Measurements from ENCODE around the gene TAF4. TPM values are rescaled to one million over a fixed set of nuclear protein-coding genes. Genes with fewer than 3 reads are reported as not detected.
A peak's percentile ranks its signal among the peaks of the same experiment; 100 is the strongest.

TAF4 gene
- total and polyA plus RNA-seq, 2 of the 13 experiments (the other 11 are each of a cell fraction or from before 2014, with no cell fraction given): 5.9 to 12.0 TPM

- TF ChIP-seq MTA1 (CRISPR knock-in tag; IDR thresholded peaks at IDR 0.05; ENCODE audit: borderline replicate concordance): peak; percentile 95
- no peak for TF ChIP-seq ZFP36 (IDR thresholded peaks at IDR 0.05; ENCODE audit: borderline replicate concordance, low read depth, low read length, partially characterized antibody)
- TF ChIP-seq BRD4 (CRISPR knock-in tag; IDR thresholded peaks at IDR 0.05): no peak
- TF ChIP-seq NRL (CRISPR knock-in tag; IDR thresholded peaks at IDR 0.05; ENCODE audit: borderline replicate concordance): peak; percentile 96
- TF ChIP-seq TFDP2 (CRISPR knock-in tag; IDR thresholded peaks at IDR 0.05): 0 out of 2 replicates have a peak, but pooled peaks have one; percentile 47
- TF ChIP-seq ZHX1 (CRISPR knock-in tag; IDR thresholded peaks at IDR 0.05; ENCODE audit: low read depth): peak; percentile 95; the same call in 1 of the 2 replicates
- TF ChIP-seq MED1 (CRISPR knock-in tag; IDR thresholded peaks at IDR 0.05): peak; percentile 75; the same call in 1 of the 2 replicates
- peak; percentile 99 for TF ChIP-seq ZNF749 (CRISPR knock-in tag; IDR thresholded peaks at IDR 0.05; ENCODE audit: borderline replicate concordance)
- TF ChIP-seq HNRNPH1 (optimal IDR thresholded peaks at IDR 0.05; ENCODE audit: low read depth, low read length): no peak
- peak; percentile 94; the same call in 1 of the 2 replicates for TF ChIP-seq ZNF280D (CRISPR knock-in tag; IDR thresholded peaks at IDR 0.05)
- peak; percentile 100 for TF ChIP-seq SALL1 (CRISPR knock-in tag; IDR thresholded peaks at IDR 0.05)
- TF ChIP-seq ZNF180 (CRISPR knock-in tag; IDR thresholded peaks at IDR 0.05; ENCODE audit: borderline replicate concordance, low read depth): no peak; the same call in 1 of the 2 replicates
- peak; percentile 88 for TF ChIP-seq ZNF350 (CRISPR knock-in tag; IDR thresholded peaks at IDR 0.05; ENCODE audit: borderline replicate concordance, low read depth)
- TF ChIP-seq ZNF235 (CRISPR knock-in tag; IDR thresholded peaks at IDR 0.05; ENCODE audit: borderline replicate concordance): peak; percentile 99
- no peak for TF ChIP-seq GATA4 (IDR thresholded peaks at IDR 0.05; ENCODE audit: borderline replicate concordance, low read depth)
- peak; percentile 96 for TF ChIP-seq MEF2D (CRISPR knock-in tag; IDR thresholded peaks at IDR 0.05)
- no peak for TF ChIP-seq GRHL1 (CRISPR knock-in tag; conservative IDR thresholded peaks at IDR 0.05)
- TF ChIP-seq CEBPG (CRISPR knock-in tag; IDR thresholded peaks at IDR 0.05): peak; percentile 35; the same call in 1 of the 2 replicates
- peak; percentile 47 for TF ChIP-seq RBM39 (IDR thresholded peaks at IDR 0.05; ENCODE audit: low read depth, low read length, poor library complexity, severe bottlenecking)
These were observed 113.8 kb downstream of the TAF4 start (continued) for GRCh38 chr20:61951695-61952533.

All from HepG2 (cell line).